Neural crest cell (in vitro differentiated cells): ENCODE results near the gene BRWD1. TPM values are rescaled to one million over a fixed set of nuclear protein-coding genes. Genes with fewer than 3 reads are reported as not detected.
"Not testable (repeated sequence)": the region's sequence is repeated elsewhere in the genome, so short reads cannot be mapped to it uniquely, and the experiment has no call there.

Source experiments
- DNase-seq: peaks from one replicate; pipeline ENCODE4 v3.0.0; 2021; ENCODE audit warnings: low read depth, mixed read lengths, low spot score
- H3K27ac Mint-ChIP-seq: one replicate; pipeline ENCODE4 v1.8.0; 2021; ENCODE audit warnings: mild to moderate bottlenecking, mixed read lengths; ENCODE audit not compliant: unreplicated experiment
- H3K27me3 Mint-ChIP-seq: 2 replicates; pipeline ENCODE4 v1.8.0; 2021; ENCODE audit warnings: low read depth, mild to moderate bottlenecking, mixed read lengths
- H3K36me3 Mint-ChIP-seq: 2 replicates; pipeline ENCODE4 v1.8.0; 2021; ENCODE audit warnings: low read depth, mild to moderate bottlenecking, mixed read lengths
- H3K4me1 Mint-ChIP-seq: 2 replicates; pipeline ENCODE4 v1.8.0; 2021; ENCODE audit warnings: mixed read lengths
- H3K4me3 Mint-ChIP-seq: one replicate; pipeline ENCODE4 v1.8.0; 2021; ENCODE audit warnings: mild to moderate bottlenecking, mixed read lengths
- H3K9me3 Mint-ChIP-seq: 2 replicates; pipeline ENCODE4 v1.8.0; 2021; ENCODE audit warnings: mixed read lengths
- total RNA-seq: library from RNA; stranded (reverse); gene quantifications from 2 replicates; pipeline ENCODE4 v1.2.1, GENCODE V29; 2021
- TF ChIP-seq, protein P1 (sequence below): fragments of 200-600 bp; sonication (generic); conservative IDR thresholded peaks from 2 replicates; pipeline ENCODE4 v1.5.0; 2021; ENCODE audit warnings: antibody characterized with exemption, mild to moderate bottlenecking

The BRWD1 gene
- total RNA-seq, 1 donor from 2014 or later, result 38.4 TPM

DNA sequence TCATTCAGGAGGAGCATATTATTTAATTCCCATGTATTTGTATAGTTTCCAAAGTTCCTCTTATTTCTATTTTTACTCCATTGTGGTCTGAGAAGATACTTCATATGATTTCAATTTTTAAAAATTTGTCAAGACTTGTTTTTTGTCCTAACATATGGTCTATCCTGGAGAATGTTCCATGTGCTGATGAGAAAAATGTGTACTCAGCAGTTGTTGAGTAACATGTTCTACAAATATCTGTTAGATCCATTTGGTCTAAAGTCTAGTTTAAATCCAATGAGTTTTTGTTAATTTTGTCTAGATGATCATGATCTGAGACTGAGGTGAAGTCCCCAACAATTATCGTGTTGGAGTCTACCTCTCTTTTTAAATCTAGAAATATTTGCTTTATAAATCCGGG lies 144.6 kb downstream of the BRWD1 start:
- no peak overlapping the region for H3K4me3 Mint-ChIP-seq
- peaks cover 23% of the 10 kb centered on the region for H3K9me3 Mint-ChIP-seq
- TF ChIP-seq, protein P1, sequence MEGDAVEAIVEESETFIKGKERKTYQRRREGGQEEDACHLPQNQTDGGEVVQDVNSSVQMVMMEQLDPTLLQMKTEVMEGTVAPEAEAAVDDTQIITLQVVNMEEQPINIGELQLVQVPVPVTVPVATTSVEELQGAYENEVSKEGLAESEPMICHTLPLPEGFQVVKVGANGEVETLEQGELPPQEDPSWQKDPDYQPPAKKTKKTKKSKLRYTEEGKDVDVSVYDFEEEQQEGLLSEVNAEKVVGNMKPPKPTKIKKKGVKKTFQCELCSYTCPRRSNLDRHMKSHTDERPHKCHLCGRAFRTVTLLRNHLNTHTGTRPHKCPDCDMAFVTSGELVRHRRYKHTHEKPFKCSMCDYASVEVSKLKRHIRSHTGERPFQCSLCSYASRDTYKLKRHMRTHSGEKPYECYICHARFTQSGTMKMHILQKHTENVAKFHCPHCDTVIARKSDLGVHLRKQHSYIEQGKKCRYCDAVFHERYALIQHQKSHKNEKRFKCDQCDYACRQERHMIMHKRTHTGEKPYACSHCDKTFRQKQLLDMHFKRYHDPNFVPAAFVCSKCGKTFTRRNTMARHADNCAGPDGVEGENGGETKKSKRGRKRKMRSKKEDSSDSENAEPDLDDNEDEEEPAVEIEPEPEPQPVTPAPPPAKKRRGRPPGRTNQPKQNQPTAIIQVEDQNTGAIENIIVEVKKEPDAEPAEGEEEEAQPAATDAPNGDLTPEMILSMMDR, result no peak
- no peak for DNase-seq
- H3K27me3 Mint-ChIP-seq, result no peaks in the 10 kb centered on the region
- H3K27ac Mint-ChIP-seq, result no peak overlapping the region
- H3K36me3 Mint-ChIP-seq, result peaks cover 47% of the 10 kb centered on the region
- H3K4me1 Mint-ChIP-seq, result no peaks in the 10 kb centered on the region

DNA sequence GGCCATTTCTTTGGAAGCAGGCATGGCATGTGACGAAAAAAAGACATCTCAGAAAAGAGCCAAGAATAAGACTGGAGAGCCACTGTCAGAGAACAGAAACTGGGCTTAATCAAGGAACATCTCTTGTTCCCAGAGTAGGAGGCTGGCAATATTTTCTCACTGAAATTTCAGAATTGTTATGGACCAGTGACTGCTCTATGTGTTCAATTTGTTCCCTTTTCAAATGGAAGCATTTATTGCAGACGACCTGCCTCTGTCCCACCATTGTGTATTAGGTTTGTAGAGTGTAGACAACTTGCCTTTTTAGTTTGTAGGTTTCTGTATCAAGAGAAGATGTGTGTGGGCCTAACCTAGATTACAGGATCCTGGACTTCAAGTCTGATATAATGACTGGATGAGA lies 148.9 kb downstream of the BRWD1 start:
- TF ChIP-seq, protein P1, result no peak
- Mint-ChIP-seq H3K9me3 (peaks cover 27% of the 10 kb centered on the region), H3K4me1 (no peaks in the 10 kb centered on the region), H3K27ac (no peak overlapping the region), H3K27me3 (no peaks in the 10 kb centered on the region), H3K4me3 (no peak overlapping the region), H3K36me3 (peaks cover 35% of the 10 kb centered on the region)
- DNase-seq, result no peak

DNA sequence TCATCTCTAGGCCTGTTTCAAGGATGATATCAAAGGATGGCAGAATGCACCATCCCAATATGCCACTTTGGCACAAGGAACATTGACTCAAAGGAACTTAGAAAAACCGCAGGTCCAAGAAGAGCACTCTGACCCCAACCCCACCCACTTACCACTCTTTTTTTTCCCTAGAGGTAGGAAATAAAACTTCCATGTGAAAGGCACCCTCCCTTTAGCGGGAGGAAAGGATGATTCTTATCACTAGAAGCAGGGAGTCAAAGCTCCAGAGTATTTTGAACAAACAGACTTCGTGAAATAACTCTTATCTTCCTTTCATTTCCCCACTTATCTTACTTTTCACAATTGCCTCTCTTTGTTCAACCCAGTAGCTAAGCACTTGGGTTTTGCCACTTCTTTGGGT lies 152.4 kb downstream of the BRWD1 start:
- Mint-ChIP-seq H3K27ac (no peak overlapping the region), H3K4me3 (no peak overlapping the region), H3K36me3 (peaks cover 16% of the 10 kb centered on the region), H3K27me3 (no peaks in the 10 kb centered on the region), H3K4me1 (peaks cover 3% of the 10 kb centered on the region), H3K9me3 (peaks cover 19% of the 10 kb centered on the region)
- DNase-seq, result no peak
- TF ChIP-seq, protein P1, result no peak

DNA sequence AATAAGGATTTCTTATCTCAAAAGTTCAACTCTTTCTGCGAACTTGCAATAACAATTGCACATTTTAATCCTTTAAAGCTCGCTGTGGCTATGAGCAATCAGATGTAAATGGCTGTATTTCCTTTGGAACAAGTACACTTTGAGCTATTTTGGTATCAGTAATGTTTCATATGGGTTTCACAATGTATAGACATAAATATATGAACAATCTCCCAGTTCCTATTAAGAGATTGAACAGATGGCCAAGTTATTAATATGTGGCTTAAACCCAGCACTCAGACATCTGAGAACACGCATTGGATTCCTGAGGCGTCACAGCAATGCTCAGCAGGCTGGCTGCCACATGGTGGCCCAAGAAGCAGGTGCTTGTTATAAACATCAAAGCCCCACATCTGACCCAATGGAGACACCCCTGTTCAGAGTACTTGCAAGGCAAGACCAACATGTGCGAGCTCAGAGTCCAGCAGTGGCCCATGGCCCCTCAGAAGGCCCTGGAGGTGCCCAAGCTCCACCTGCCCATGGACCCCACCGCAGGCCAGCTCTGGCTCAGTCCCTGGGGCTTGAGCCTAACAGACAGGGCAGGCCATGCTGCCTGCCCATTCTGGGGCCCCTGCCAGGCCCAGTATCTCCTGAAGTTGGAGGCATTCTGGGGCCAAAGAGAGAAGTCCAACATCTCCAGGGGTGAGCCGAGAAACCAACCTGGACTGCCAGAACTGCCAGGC lies 153.9 kb downstream of the BRWD1 start:
- Mint-ChIP-seq H3K9me3 (peaks cover 8% of the 10 kb centered on the region), H3K36me3 (peaks cover 5% of the 10 kb centered on the region), H3K27ac (no peak overlapping the region), H3K27me3 (no peaks in the 10 kb centered on the region), H3K4me3 (no peak overlapping the region), H3K4me1 (peaks cover 3% of the 10 kb centered on the region)
- no peak for DNase-seq
- TF ChIP-seq, protein P1, result no peak

DNA sequence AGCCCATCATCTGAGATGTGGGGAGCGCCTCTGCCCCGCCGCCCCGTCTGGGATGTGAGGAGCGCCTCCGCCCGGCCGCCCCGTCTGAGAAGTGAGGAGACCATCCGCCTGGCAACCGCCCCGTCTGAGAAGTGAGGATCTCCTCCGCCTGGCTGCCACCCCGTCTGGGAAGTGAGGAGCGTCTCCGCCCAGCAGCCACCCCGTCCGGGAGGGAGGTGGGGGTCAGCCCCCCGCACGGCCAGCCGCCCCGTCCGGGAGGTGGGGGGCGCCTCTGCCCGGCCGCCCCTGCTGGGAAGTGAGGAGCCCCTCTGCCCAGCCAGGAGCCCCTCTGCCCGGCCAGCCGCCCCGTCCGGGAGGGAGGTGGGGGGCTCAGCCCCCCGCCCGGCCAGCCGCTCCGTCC lies 156.2 kb downstream of the BRWD1 start:
- not testable (repeated sequence) for H3K36me3 Mint-ChIP-seq, H3K27me3 Mint-ChIP-seq, DNase-seq, H3K4me1 Mint-ChIP-seq, H3K27ac Mint-ChIP-seq, H3K9me3 Mint-ChIP-seq, H3K4me3 Mint-ChIP-seq

DNA sequence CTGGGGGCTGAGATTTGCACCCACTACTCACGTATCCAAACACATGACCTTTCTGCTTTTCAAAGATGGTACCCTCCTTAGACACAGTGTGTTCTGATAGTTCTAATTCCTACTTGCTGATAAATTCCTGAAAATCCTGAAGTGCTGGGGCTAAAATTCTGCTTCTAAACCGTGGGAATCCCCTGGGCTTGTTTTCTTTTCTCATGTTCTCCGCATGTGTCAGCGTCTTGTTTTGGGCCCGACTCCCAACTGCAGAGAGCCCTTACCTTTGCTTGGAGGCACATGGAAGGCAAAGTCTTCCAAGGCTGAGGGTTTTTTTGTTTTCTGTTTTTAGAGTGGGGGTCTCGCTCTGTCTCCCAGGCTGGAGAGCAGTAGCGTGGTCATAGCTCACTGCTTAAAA lies 157.4 kb downstream of the BRWD1 start:
- Mint-ChIP-seq H3K4me3 (no peak overlapping the region), H3K4me1 (peaks cover 3% of the 10 kb centered on the region), H3K27ac (no peak overlapping the region), H3K9me3 (peaks cover 3% of the 10 kb centered on the region), H3K27me3 (no peaks in the 10 kb centered on the region), H3K36me3 (peaks cover 3% of the 10 kb centered on the region)
- TF ChIP-seq, protein P1, result no peak
- DNase-seq, result no peak
